ENCODE measurements around the gene PPM1J.

PPM1J gene

GRCh38 chr1:112689842-112690237 is 25.3 kb downstream of the PPM1J start:
- Histone ChIP-seq H3K36me3 (ENCODE audit: insufficient read depth, low read length) (peaks cover 17% of the 10 kb centered on the region), H3F3A (ENCODE audit: insufficient read depth, low read length) (no peaks in the 10 kb centered on the region), H4K20me1 (ENCODE audit: insufficient read depth, low read length) (no peaks in the 10 kb centered on the region), H3K4me1 (ENCODE audit: insufficient read depth, low read length, severe bottlenecking) (no peaks in the 10 kb centered on the region), H3K4me3 (ENCODE audit: low read depth, low read length, poor library complexity, severe bottlenecking) (no peak overlapping the region), H3K9me3 (ENCODE audit: low read length) (no peaks in the 10 kb centered on the region), H3K79me2 (ENCODE audit: insufficient read depth, low read length) (no peaks in the 10 kb centered on the region), H3K9ac (ENCODE audit: low read length) (no peak overlapping the region), H3K27ac (ENCODE audit: low read depth, low read length, poor library complexity, severe bottlenecking) (no peak overlapping the region), H2AFZ (ENCODE audit: low read length) (no peak overlapping the region), H3K9me2 (ENCODE audit: low read depth, low read length) (no peaks in the 10 kb centered on the region), H3K4me2 (ENCODE audit: low read length) (no peak overlapping the region), H3K27me3 (ENCODE audit: insufficient read depth, low read length) (no peaks in the 10 kb centered on the region)
- TF ChIP-seq EZH2 (IDR thresholded peaks at IDR 0.05; ENCODE audit: borderline replicate concordance, low read length) (no peak), CTCF (IDR thresholded peaks at IDR 0.05; ENCODE audit: low read length) (no peak)

- H3K27ac ChIP-seq (ENCODE audit: low read depth, low read length, poor library complexity, severe bottlenecking): no peak overlapping the region
- H3K79me2 ChIP-seq (ENCODE audit: insufficient read depth, low read length): no peaks in the 10 kb centered on the region
- H3K4me3 ChIP-seq (ENCODE audit: low read depth, low read length, poor library complexity, severe bottlenecking): no peak overlapping the region
- H3F3A ChIP-seq (ENCODE audit: insufficient read depth, low read length): no peaks in the 10 kb centered on the region
- peaks cover 11% of the 10 kb centered on the region for H3K36me3 ChIP-seq (ENCODE audit: insufficient read depth, low read length)
- no peak overlapping the region for H3K9ac ChIP-seq (ENCODE audit: low read length)
- no peaks in the 10 kb centered on the region for H3K9me2 ChIP-seq (ENCODE audit: low read depth, low read length)
- H3K9me3 ChIP-seq (ENCODE audit: low read length): no peaks in the 10 kb centered on the region
- no peaks in the 10 kb centered on the region for H4K20me1 ChIP-seq (ENCODE audit: insufficient read depth, low read length)
- no peak for TF ChIP-seq EZH2 (IDR thresholded peaks at IDR 0.05; ENCODE audit: borderline replicate concordance, low read length)
- TF ChIP-seq CTCF (IDR thresholded peaks at IDR 0.05; ENCODE audit: low read length): no peak
- no peaks in the 10 kb centered on the region for H3K27me3 ChIP-seq (ENCODE audit: insufficient read depth, low read length)
- H3K4me2 ChIP-seq (ENCODE audit: low read length): no peak overlapping the region
- no peak overlapping the region for H2AFZ ChIP-seq (ENCODE audit: low read length)
- H3K4me1 ChIP-seq (ENCODE audit: insufficient read depth, low read length, severe bottlenecking): no peaks in the 10 kb centered on the region
Measured at GRCh38 chr1:112689196-112689841, 25.8 kb downstream of the PPM1J start.

- Histone ChIP-seq H3K9ac (ENCODE audit: low read length) (no peak overlapping the region), H3K27me3 (ENCODE audit: insufficient read depth, low read length) (no peaks in the 10 kb centered on the region), H3K36me3 (ENCODE audit: insufficient read depth, low read length) (peaks cover 8% of the 10 kb centered on the region; the same call in 1 of the 2 replicates)
Measured at GRCh38 chr1:112688781-112689193, 26.3 kb downstream of the PPM1J start.

More at GRCh38 chr1:112688781-112689193, 26.3 kb downstream of the PPM1J start:
- no peaks in the 10 kb centered on the region for H3K9me2 ChIP-seq (ENCODE audit: low read depth, low read length)
- H3K4me2 ChIP-seq (ENCODE audit: low read length): no peak overlapping the region
- H3K27ac ChIP-seq (ENCODE audit: low read depth, low read length, poor library complexity, severe bottlenecking): no peak overlapping the region
- no peaks in the 10 kb centered on the region for H3K4me1 ChIP-seq (ENCODE audit: insufficient read depth, low read length, severe bottlenecking)
- no peaks in the 10 kb centered on the region for H3F3A ChIP-seq (ENCODE audit: insufficient read depth, low read length)
- no peaks in the 10 kb centered on the region for H3K79me2 ChIP-seq (ENCODE audit: insufficient read depth, low read length)
- no peaks in the 10 kb centered on the region for H3K9me3 ChIP-seq (ENCODE audit: low read length)
- no peak overlapping the region for H2AFZ ChIP-seq (ENCODE audit: low read length)
- no peaks in the 10 kb centered on the region for H4K20me1 ChIP-seq (ENCODE audit: insufficient read depth, low read length)
- no peak overlapping the region for H3K4me3 ChIP-seq (ENCODE audit: low read depth, low read length, poor library complexity, severe bottlenecking)
- TF ChIP-seq EZH2 (IDR thresholded peaks at IDR 0.05; ENCODE audit: borderline replicate concordance, low read length) (no peak), CTCF (IDR thresholded peaks at IDR 0.05; ENCODE audit: low read length) (no peak)
